Activated CD4-positive, CD25-positive, alpha-beta regulatory T cell treated with anti-CD3 and anti-CD28 coated beads, Interleukin-2, amount 50 U/mL, for 24 hours (primary cell): ENCODE measurements around the gene ADCY7.

Experiments used
- ATAC-seq, 2 donors: fragments of 150-1000 bp; cut with Tn5 transposase; one replicate each; pipeline ENCODE4 v1.10.0; 2021; ENCODE audit warnings: mild to moderate bottlenecking in 1 of 2, moderate library complexity in 1 of 2

Gene ADCY7

GRCh38 chr16:50351116-50351515 lies 84.8 kb downstream of the ADCY7 start:
- ATAC-seq, result no peak

GRCh38 chr16:50351952-50352351 lies 85.6 kb downstream of the ADCY7 start:
- no peak for ATAC-seq

GRCh38 chr16:50354082-50354481 lies 87.7 kb downstream of the ADCY7 start:
- ATAC-seq, result no peak

GRCh38 chr16:50354629-50355456 lies 88.5 kb downstream of the ADCY7 start:
- no peak for ATAC-seq

GRCh38 chr16:50359626-50360025 lies 93.3 kb downstream of the ADCY7 start:
- ATAC-seq, result no peak

GRCh38 chr16:50360033-50360778 lies 93.9 kb downstream of the ADCY7 start:
- no peak for ATAC-seq

GRCh38 chr16:50360779-50361178 lies 94.4 kb downstream of the ADCY7 start:
- ATAC-seq, result peak in 1 of 2 donors; percentile 49

- ATAC-seq, result no peak
Measured at GRCh38 chr16:50363656-50364055, 97.3 kb downstream of the ADCY7 start.

- ATAC-seq, result no peak
Measured at GRCh38 chr16:50365791-50366575, 99.6 kb downstream of the ADCY7 start.
